Activated T-cell treated with anti-CD3 and anti-CD28 coated beads for 4 hours (primary cell): ENCODE data around the gene ZSWIM2.
"Not testable (repeated sequence)": the region's sequence is repeated elsewhere in the genome, so short reads cannot be mapped to it uniquely, and the experiment has no call there.

Experiments
- DNase-seq: peaks from one replicate; pipeline ENCODE4 v3.0.0-alpha.2; 2020

Gene ZSWIM2

DNA sequence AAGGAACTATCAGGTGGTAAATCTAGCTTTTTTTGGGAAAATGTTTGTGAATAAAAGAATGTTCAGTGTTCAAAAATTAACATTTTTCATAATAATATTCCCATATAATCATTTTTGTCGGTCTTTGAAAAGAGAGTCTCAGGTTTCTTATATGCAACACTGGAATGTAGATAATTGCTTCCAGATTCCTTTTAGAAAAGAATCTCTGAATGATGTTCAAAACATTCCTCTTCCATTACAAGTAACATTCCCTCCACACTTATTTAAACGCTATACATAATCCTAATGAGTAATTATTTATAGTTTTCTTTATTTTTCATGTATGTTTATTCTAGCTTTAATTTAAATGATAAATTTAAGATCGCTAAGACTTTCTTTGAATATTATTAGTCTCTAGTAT lies 7.0 kb downstream of the ZSWIM2 start:
- no peak for DNase-seq

DNA sequence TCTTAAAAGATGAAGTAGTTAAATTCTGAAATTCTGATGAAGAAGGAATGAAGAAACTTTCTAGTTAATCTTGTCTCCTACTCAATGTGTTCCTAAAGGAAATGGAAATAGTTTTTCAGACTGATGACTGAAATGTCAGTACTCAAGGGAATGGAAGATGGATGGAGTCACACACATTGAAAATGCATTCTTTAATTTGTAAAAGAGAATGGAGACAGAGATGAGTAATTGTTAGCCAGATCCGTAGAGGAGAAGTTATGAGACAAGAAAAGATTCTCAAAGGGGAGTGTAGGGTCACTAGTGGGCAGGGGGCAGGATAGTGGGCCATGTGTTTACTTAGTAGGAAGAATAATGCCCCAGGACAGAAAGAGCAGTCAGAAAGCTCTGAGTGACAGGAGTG lies 13.3 kb downstream of the ZSWIM2 start:
- no peak for DNase-seq

DNA sequence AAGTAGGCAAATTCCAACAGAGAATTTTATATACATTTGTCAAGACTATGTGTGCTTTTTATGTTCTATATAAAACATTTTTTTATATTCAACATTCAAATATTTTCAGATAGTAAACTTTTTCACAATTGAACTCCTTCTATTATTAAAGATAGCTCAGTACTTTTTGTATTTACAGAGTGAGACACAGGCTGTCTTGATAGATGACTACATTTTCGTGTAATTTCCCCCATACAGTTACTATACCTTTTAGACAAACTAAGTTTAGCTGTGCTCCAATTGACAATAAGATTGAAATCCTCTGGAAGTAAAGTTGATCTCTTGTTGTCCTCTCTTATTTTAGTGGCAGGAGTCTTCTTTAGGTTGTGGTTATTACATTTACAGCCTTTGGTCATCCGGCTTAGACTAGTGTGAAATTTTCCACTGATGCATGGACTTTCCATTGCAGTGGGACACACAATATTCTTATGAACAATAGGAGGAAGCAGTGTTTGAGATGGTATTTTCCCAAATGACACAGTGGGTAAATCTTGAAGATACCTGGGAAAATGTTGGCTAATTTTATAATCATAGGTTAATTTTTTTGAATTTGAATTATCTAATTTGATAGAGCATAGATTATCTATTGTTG lies 21.0 kb downstream of the ZSWIM2 start:
- no peak for DNase-seq

DNA sequence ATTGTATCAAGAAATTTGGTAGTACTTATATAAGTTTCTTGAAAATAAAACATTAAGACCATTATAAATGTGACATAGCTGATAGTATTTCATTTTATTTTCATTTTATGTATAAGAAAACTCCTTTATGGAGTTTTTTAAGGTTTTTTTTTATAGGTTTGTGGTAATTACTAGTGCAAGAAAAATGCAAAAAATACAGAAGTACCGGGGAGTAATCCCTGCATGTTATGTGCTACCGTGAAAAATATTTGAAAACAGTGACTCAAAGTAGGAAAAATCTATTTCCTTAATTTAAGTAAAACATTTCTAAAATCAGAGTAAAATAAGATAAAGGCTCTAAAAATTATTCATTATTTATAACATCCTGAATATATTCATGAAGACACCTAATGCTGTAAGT lies 21.6 kb downstream of the ZSWIM2 start:
- no peak for DNase-seq

DNA sequence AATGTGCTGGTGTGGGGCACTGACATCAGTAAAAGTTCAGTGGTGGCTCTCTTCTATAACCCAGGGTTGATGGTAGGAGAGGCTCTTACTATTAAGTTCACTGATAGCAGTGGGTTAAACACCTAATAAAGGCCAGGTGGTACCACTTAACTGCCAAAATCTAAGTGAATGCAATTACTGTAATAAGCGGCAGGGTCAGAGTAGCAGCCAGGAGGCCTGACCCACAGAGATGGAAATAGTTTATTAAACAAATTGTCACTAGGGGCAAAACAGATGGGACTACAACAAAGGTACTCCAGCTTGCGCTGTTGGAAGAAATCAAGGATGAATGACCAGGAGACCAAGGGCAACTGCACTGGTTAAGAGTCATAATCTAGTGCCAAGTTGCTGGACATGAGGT lies 26.6 kb downstream of the ZSWIM2 start:
- no peak for DNase-seq

DNA sequence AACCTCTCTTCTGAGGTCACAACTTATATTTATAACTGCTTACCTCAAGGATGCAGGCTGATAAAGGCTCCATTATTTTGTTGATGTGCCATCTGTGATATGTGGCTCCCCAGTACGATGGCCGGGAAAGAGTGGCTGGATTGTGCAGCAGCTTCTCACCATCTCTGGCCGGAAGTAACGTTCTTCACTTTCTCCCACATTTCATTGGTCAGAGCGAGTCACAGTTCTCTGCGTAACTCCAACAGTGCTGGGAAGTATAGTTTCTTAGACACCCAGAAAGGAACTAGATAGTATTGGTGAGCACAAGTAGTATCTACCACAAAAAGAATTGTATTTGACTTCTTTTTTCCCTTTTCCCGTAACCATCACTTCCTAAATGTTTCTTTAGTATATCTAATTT lies 28.7 kb downstream of the ZSWIM2 start:
- no peak for DNase-seq

DNA sequence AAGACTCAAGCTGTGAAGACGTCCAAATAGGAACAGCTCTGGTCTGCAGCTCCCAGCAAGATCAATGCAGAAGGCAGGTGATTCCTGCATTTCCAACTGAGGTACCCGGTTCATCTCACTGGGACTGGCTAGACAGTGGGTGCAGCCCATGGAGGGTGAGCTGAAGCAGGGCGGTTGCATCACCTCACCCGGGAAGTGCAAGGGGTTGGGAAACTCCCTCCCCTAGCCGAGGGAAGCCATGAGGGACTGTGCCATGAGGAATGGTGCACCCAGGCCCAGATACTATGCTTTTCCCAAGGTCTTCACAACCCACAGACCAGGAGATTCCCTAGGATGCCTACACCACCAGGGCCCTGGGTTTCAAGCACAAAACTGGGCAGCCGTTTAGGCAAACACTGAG lies 37.2 kb downstream of the ZSWIM2 start:
- not testable (repeated sequence) for DNase-seq

DNA sequence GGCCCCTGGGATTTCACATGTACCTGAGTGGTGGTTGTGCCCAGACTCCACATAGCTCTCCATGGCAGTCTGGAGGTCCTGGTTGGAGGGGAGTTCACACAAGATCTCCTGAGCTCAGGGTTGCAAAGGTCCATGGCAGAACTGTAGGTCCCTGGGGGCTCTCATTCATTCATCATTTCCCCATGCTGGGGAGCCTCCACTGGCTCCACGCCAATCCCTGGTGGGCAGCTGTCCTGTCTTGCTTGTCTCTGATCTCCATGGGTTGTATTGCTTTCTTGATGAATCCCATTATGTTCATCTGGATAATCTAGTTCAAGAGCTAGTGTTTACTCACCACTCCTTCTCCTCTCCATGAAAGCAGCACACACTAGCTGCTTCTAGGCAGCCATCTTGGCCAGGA lies 42.4 kb downstream of the ZSWIM2 start:
- DNase-seq = no peak

DNA sequence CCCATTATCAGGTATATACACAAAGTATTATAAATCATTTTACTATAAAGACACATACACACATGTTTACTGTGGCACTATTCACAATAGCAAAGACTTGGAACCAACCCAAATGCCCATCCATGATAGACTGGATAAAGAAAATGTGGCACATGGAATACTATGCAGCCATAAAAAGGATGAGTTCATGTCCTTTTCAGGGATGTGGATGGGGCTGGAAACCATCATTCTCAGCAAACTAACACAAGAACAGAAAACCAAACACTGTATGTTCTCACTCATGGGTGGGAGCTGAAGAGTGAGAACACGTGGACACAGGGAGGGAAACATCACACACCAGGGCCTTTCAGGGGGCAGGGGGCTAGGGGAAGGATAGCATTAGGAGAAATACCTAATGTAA lies 50.4 kb downstream of the ZSWIM2 start:
- DNase-seq = not testable (repeated sequence)

DNA sequence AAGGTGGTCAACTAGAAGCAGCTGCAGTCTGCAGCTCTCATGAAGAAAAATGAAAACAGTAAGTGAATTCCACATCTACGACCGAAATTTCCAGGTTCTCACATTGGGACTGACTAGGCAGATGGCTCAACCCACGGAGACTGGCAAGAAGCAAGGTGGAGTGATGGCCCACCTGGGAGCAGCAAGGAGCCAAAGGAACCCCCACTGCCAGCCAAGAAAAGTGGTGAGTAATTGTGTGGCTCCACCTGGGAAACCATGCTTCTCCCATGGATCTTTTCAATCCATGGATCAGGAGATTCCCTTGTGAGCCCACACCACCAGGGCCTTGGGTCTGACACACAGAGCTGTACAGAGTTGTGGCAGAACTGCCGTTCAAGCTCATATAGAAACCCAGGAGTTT lies 64.0 kb downstream of the ZSWIM2 start:
- no peak for DNase-seq

DNA sequence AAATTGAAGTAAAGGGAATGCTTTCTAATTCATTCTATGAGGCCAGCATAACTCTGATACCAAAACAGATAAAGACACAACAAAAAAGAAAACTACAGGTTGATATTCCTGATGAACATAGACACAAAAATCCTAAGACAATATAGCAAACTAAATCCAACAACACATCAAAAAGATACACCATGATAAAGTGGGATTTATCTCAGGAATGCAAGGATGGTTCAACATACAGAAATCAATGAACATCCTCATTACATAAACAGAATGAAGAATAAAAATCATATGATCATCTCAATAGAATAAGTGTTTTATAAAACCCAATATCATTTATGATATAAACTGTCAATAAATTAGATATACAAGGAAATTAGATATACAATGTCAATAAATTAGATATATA lies 65.7 kb downstream of the ZSWIM2 start:
- DNase-seq = no peak

DNA sequence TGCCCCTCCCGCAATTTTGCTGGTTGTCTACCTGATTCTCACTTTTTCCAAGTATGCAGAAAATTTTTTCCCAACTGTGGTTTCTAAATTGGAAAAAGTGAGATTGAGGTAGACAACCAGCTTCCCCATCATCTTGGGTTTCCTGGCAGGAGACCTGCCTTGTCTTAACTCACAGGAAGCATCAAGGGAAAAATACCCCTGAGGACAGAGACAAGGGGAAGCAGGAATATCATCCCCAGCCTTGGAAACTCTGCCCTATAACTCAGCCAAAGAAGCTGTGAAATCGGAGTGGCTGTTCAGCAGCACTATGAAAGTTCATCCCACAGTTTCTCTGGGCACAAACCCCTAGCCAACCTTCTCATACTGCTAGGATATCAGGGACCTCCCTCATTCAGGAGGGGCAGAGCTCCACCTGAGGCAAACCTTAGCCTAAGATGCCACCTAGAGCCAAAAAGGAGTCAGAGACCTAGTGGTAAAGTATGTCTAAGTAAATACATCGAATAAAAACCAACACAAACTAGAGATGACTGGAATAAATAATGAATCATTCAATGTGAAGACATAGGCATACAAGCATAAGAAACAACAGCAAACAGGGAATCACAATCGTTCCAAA lies 68.2 kb downstream of the ZSWIM2 start:
- DNase-seq = no peak
